Measurements from ENCODE around the gene RPL28. TPM values are rescaled to one million over a fixed set of nuclear protein-coding genes. Genes with fewer than 3 reads are reported as not detected.

The RPL28 gene
- total RNA-seq, 2 experiments from 2014 or later: 3,001 to 3,058 TPM

DNA sequence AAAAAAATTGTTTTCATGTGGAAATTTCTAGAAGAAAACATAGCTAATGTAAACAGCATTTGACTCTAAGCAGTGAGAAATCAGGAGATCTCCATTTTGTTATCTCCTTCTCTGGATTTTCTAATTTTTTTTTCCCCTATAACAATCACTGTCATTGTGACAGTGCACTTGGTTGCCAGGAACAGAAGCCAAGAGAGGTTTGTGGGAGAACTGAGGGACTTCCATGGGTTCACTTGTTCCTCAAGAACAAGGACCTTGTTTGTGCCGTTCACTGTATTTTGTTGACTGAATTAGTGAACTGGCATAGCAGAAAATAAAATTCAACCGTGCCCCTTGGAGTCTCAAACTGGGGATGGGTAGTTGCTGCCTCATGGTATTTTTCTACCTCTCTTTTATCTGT is 40.3 kb downstream of the RPL28 start:
- ATAC-seq: no peak
- Mint-ChIP-seq H3K4me1 (ENCODE audit: low read depth) (peaks cover 6% of the 10 kb centered on the region), H3K4me3 (no peak overlapping the region), H3K9me3 (no peaks in the 10 kb centered on the region), H3K27me3 (peaks cover 17% of the 10 kb centered on the region), H3K27ac (no peak overlapping the region), H3K36me3 (ENCODE audit: low read depth) (no peaks in the 10 kb centered on the region)
- intact Hi-C loops (cut with micrococcal nuclease): no loop called here
- POLR2A ChIA-PET: no interaction called here
- no peak for DNase-seq
- TF ChIP-seq, protein P1, sequence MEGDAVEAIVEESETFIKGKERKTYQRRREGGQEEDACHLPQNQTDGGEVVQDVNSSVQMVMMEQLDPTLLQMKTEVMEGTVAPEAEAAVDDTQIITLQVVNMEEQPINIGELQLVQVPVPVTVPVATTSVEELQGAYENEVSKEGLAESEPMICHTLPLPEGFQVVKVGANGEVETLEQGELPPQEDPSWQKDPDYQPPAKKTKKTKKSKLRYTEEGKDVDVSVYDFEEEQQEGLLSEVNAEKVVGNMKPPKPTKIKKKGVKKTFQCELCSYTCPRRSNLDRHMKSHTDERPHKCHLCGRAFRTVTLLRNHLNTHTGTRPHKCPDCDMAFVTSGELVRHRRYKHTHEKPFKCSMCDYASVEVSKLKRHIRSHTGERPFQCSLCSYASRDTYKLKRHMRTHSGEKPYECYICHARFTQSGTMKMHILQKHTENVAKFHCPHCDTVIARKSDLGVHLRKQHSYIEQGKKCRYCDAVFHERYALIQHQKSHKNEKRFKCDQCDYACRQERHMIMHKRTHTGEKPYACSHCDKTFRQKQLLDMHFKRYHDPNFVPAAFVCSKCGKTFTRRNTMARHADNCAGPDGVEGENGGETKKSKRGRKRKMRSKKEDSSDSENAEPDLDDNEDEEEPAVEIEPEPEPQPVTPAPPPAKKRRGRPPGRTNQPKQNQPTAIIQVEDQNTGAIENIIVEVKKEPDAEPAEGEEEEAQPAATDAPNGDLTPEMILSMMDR (IDR thresholded peaks at IDR 0.05): no peak
- CTCF ChIA-PET: no interaction called here

DNA sequence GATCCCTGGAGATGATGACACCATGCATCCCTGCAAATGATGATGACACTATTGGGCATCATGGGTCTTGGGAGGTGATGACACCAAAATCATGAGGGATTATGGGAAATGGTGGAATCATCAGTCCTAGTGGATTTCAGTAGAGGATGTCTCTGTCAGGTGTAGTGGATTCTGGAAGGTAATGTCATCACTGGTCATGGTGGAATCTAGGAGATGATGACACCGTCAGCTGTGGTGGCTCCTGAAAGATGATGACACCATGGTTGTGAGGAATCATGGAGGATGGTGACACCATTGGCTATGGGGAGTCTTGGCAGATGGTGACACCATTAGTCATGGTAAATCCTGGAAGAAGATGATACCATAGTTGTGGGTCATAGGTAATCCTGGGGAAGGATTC is 45.5 kb downstream of the RPL28 start:
- no peaks in the 10 kb centered on the region for H3K9me3 Mint-ChIP-seq
- POLR2A ChIA-PET: no interaction called here
- peaks cover 28% of the 10 kb centered on the region for H3K27me3 Mint-ChIP-seq
- intact Hi-C loops (cut with micrococcal nuclease): no loop called here
- no peaks in the 10 kb centered on the region for H3K4me1 Mint-ChIP-seq (ENCODE audit: low read depth)
- TF ChIP-seq, protein P1 (IDR thresholded peaks at IDR 0.05): no peak
- H3K36me3 Mint-ChIP-seq (ENCODE audit: low read depth): no peaks in the 10 kb centered on the region
- H3K4me3 Mint-ChIP-seq: no peak overlapping the region
- DNase-seq: no peak
- no peak overlapping the region for H3K27ac Mint-ChIP-seq
- ATAC-seq: no peak
- CTCF ChIA-PET: no interaction called here

DNA sequence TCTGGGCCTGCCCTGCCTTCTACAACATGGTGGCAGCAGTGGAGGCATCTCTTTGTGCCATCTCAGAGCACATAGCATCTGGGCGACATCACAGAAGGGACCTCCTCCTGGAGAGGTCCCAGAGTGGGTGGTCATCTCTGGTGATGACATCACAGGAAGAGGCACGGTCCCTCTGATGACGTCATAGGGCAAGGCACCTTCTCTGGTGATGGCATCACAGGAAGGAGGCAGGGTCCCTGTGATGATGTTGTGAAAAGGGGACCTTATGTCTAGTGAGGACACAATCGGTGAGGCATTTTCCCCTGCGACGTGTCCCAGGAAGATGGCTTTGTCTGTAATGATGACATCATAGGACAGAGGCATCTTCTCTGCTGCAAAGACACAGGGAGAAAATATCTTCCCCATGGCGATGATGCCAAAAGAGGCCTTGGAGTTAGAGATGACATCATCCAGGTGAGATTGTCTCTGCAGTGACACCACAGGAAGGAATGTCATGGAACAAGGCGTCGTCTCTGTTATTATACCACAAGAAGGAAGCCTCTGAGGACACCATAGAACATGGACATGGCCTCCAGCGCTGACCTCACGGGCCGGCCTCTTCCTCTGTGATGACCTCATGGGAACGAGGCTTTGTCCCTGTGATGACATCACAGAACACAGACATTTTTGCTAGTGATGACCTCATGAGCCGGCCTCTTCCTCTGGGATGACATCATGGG is 46.7 kb downstream of the RPL28 start:
- Mint-ChIP-seq H3K4me3 (no peak overlapping the region), H3K36me3 (ENCODE audit: low read depth) (no peaks in the 10 kb centered on the region), H3K9me3 (no peaks in the 10 kb centered on the region), H3K4me1 (ENCODE audit: low read depth) (no peaks in the 10 kb centered on the region), H3K27me3 (peaks cover 37% of the 10 kb centered on the region), H3K27ac (no peak overlapping the region)
- ATAC-seq: no peak
- POLR2A ChIA-PET: no interaction called here
- intact Hi-C loops (cut with micrococcal nuclease): no loop called here
- DNase-seq: no peak
- CTCF ChIA-PET: no interaction called here
- TF ChIP-seq, protein P1 (IDR thresholded peaks at IDR 0.05): no peak

DNA sequence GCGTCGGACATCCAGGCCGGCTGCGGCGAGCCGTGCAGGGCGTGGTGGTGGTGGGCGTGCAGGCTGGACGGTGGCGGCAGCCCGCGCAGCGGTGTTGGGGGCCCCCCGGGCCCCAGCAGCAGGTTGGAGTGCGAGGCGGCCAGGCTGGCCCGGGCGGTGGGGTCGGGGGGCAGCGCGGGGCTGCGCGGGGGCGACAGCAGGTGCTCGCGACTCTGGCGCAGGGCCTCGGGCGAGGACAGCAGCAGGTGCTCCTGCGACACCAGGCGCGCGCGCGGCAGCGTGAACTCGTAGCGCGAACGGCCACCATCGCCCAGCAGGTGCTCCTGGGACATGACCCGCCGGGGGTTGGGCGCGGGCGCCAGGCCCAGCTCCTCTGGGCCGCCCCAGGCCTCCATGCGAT is 47.6 kb downstream of the RPL28 start:
- no peaks in the 10 kb centered on the region for H3K36me3 Mint-ChIP-seq (ENCODE audit: low read depth)
- intact Hi-C loops (cut with micrococcal nuclease): no loop called here
- no peak overlapping the region for H3K27ac Mint-ChIP-seq
- no peaks in the 10 kb centered on the region for H3K9me3 Mint-ChIP-seq
- H3K4me3 Mint-ChIP-seq: no peak overlapping the region
- ChIA-PET POLR2A (no interaction called here), CTCF (no interaction called here)
- TF ChIP-seq, protein P1 (IDR thresholded peaks at IDR 0.05): no peak
- H3K4me1 Mint-ChIP-seq (ENCODE audit: low read depth): no peaks in the 10 kb centered on the region
- peaks cover 35% of the 10 kb centered on the region for H3K27me3 Mint-ChIP-seq
- ATAC-seq: no peak
- no peak for DNase-seq

DNA sequence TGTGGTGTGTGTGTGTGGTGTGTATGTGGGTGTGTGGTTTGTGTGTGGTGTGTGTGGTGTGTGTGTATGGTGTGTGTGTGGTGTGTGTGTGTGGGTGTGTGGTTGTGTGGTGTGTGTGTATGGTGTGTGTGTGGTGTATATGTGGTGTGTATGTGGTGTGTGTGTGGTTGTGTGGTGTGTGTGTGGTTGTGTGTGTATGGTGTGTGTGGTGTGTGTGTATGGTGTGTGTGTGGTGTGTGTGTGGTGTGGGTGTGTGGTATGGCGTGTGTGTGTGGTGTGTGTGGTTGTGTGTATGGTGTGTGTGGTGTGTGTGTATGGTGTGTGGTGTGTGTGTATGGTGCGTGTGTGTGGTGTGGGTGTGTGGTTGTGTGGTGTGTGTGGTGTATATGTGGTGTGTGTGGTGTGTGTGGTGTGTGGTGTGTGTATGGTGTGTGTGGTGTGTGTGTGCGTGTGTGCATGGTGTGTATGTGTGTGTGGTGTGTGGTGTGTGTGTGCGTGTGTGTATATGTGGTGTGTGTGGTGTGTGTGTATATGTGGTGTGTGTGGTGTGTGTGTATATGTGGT is 48.7 kb downstream of the RPL28 start:
- TF ChIP-seq, protein P1 (IDR thresholded peaks at IDR 0.05): no peak
- intact Hi-C loops (cut with micrococcal nuclease): no loop called here
- no peak overlapping the region for H3K27ac Mint-ChIP-seq
- peaks cover 41% of the 10 kb centered on the region for H3K27me3 Mint-ChIP-seq
- no peaks in the 10 kb centered on the region for H3K9me3 Mint-ChIP-seq
- no peaks in the 10 kb centered on the region for H3K4me1 Mint-ChIP-seq (ENCODE audit: low read depth)
- CTCF ChIA-PET: no interaction called here
- H3K4me3 Mint-ChIP-seq: no peak overlapping the region
- POLR2A ChIA-PET: no interaction called here
- no peaks in the 10 kb centered on the region for H3K36me3 Mint-ChIP-seq (ENCODE audit: low read depth)
- ATAC-seq: no peak
- DNase-seq: no peak
